Measurements from ENCODE around the gene CDH18. TPM values are rescaled to one million over a fixed set of nuclear protein-coding genes. Genes with fewer than 3 reads are reported as not detected.

CDH18 gene
- total RNA-seq, 1 experiment from 2014 or later = not detected

DNA sequence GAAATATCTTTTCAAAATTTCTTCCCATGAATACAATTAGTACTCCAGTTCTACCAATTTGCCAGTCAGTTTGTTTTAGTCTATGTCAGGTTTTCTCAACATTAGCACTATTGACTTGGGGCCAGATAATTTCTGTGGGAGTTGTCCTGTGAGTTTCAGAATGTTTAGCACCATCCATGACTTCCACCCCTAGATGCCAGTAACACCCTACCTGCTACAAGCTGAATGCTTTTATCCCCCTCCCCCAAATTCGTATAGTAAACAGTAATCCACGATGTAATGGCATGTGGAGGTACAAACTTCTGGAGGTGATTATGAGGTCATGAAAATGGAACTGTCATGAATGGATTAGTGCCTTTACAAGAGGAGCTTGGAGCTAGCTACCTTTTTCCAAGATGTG, 420.0 kb downstream of the CDH18 start:
- H3K79me2 ChIP-seq (ENCODE audit: insufficient read depth, low read length) = no peaks in the 10 kb centered on the region
- no peaks in the 10 kb centered on the region for H3K4me1 ChIP-seq (ENCODE audit: control insufficient read depth in 1 of 2, insufficient read depth in 2 of 2, low read length in 2 of 2)
- H3K27me3 ChIP-seq (ENCODE audit: insufficient read depth, low read length) = no peaks in the 10 kb centered on the region
- H2AFZ ChIP-seq (ENCODE audit: low read depth, low read length, poor library complexity, severe bottlenecking) = no peak overlapping the region
- no peaks in the 10 kb centered on the region for H3K36me3 ChIP-seq (ENCODE audit: control insufficient read depth in 1 of 2, insufficient read depth in 2 of 2, low read length in 2 of 2)
- no peaks in the 10 kb centered on the region for H4K20me1 ChIP-seq (ENCODE audit: insufficient read depth)
- H3K4me2 ChIP-seq (ENCODE audit: low read length) = no peak overlapping the region
- BruUV-seq (replicated peaks) = no TSS peak
- peaks cover 16 to 26% of the 10 kb centered on the region in 2 experiments; a peak in 2 of 4 replicates for H3K9me3 ChIP-seq (ENCODE audit: control insufficient read depth in 1 of 2, insufficient read depth in 1 of 2, low read depth in 1 of 2, low read length in 2 of 2)
- ChIA-PET CTCF (no interaction called here), RAD21 (ENCODE audit: low non-redundant PET in 1 of 2, low total read pairs in 2 of 2, uncharacterized antibody in 2 of 2, unreplicated experiment in 2 of 2) (no interaction called here), POLR2A (no interaction called here)
- DNase-seq (ENCODE audit: low read depth, low spot score) (no peak), ATAC-seq (no peak)
- H3K9me2 ChIP-seq (ENCODE audit: insufficient read depth) = no peaks in the 10 kb centered on the region
- no peak for TF ChIP-seq EGR1 (IDR thresholded peaks at IDR 0.05; ENCODE audit: low read depth)
- TF ChIP-seq JUND (IDR thresholded peaks at IDR 0.05) = no peak
- no peak for TF ChIP-seq TCF7L2 (IDR thresholded peaks at IDR 0.05; ENCODE audit: borderline replicate concordance, extremely low read depth, insufficient read depth, insufficient read length)
- TF ChIP-seq EZH2phosphoT487 (IDR thresholded peaks at IDR 0.05; ENCODE audit: borderline replicate concordance) = no peak
- TF ChIP-seq SRF (IDR thresholded peaks at IDR 0.05; ENCODE audit: low read depth) = no peak
- no peak for TF ChIP-seq ZNF274 (IDR thresholded peaks at IDR 0.05; ENCODE audit: low read depth, low read length)
- TF ChIP-seq CEBPB (IDR thresholded peaks at IDR 0.05; ENCODE audit: low read depth) = no peak
- no peak for TF ChIP-seq POLR2A (IDR thresholded peaks at IDR 0.05; ENCODE audit: borderline replicate concordance, extremely low read depth, insufficient read depth, insufficient read length)
- H3K4me3 ChIP-seq (replicated peaks in 1 of 2; ENCODE audit: low read depth in 1 of 2, low read length in 2 of 2) = no peak overlapping the region
- intact Hi-C loops (cut with micrococcal nuclease) = no loop called here
- no peak overlapping the region for H3K27ac ChIP-seq (ENCODE audit: low read depth, low read length)
- H3K9ac ChIP-seq (ENCODE audit: low read length) = no peak overlapping the region

GRCh38 chr5:19565466-19565865, 422.5 kb downstream of the CDH18 start:
- intact Hi-C loops (cut with micrococcal nuclease) = no loop called here
- no peak overlapping the region for H2AFZ ChIP-seq (ENCODE audit: low read depth, low read length, poor library complexity, severe bottlenecking)
- no peaks in the 10 kb centered on the region for H4K20me1 ChIP-seq (ENCODE audit: insufficient read depth)
- CTCF ChIA-PET = no interaction called here
- H3K4me2 ChIP-seq (ENCODE audit: low read length) = no peak overlapping the region
- RAD21 ChIA-PET (ENCODE audit: low non-redundant PET in 1 of 2, low total read pairs in 2 of 2, uncharacterized antibody in 2 of 2, unreplicated experiment in 2 of 2) = no interaction called here
- H3K4me1 ChIP-seq (ENCODE audit: control insufficient read depth in 1 of 2, insufficient read depth in 2 of 2, low read length in 2 of 2) = no peaks in the 10 kb centered on the region
- H3K9me3 ChIP-seq (ENCODE audit: control insufficient read depth in 1 of 2, insufficient read depth in 1 of 2, low read depth in 1 of 2, low read length in 2 of 2) = peaks cover 8 to 13% of the 10 kb centered on the region in 2 experiments; a peak in 2 of 4 replicates
- no peak overlapping the region for H3K27ac ChIP-seq (ENCODE audit: low read depth, low read length)
- TF ChIP-seq ELF1 (IDR thresholded peaks at IDR 0.05; ENCODE audit: borderline replicate concordance, low read depth) (no peak), MAX (IDR thresholded peaks at IDR 0.05) (no peak), JUND (IDR thresholded peaks at IDR 0.05) (no peak), POLR2A (IDR thresholded peaks at IDR 0.05; ENCODE audit: borderline replicate concordance, extremely low read depth, insufficient read depth, insufficient read length) (no peak)
- no peak for ATAC-seq
- H3K79me2 ChIP-seq (ENCODE audit: insufficient read depth, low read length) = no peaks in the 10 kb centered on the region
- H3K4me3 ChIP-seq (replicated peaks in 1 of 2; ENCODE audit: low read depth in 1 of 2, low read length in 2 of 2) = no peak overlapping the region
- no peaks in the 10 kb centered on the region for H3K36me3 ChIP-seq (ENCODE audit: control insufficient read depth in 1 of 2, insufficient read depth in 2 of 2, low read length in 2 of 2)
- H3K9me2 ChIP-seq (ENCODE audit: insufficient read depth) = no peaks in the 10 kb centered on the region
- POLR2A ChIA-PET = no interaction called here
- no peak overlapping the region for H3K9ac ChIP-seq (ENCODE audit: low read length)
- DNase-seq (ENCODE audit: low read depth, low spot score) = no peak
- no peaks in the 10 kb centered on the region for H3K27me3 ChIP-seq (ENCODE audit: insufficient read depth, low read length)
- BruUV-seq (replicated peaks) = no TSS peak
